A673 (cell line): Measurements from ENCODE around the gene RNF125. TPM values are rescaled to one million over a fixed set of nuclear protein-coding genes. Genes with fewer than 3 reads are reported as not detected.

ENCODE experiments used
- BruUV-seq: library from RNA; stranded (reverse); fragments of 400-500 nt; replicated peaks from 2 replicates; lab custom pipeline; 2021; lab: Mats Ljungman, UMichigan
- CTCF ChIA-PET: fragments of 300-600 bp; sonication (Branson Sonifier 250); formaldehyde crosslinking; loops from one replicate; lab custom pipeline; 2022; ENCODE audit warnings: antibody characterized with exemption; lab: Charles Lee
- POLR2A ChIA-PET: fragments of 300-600 bp; sonication (Branson Sonifier 250); formaldehyde crosslinking; loops from one replicate; lab custom pipeline; 2022; ENCODE audit warnings: antibody characterized with exemption; ENCODE audit not compliant: low non-redundant PET; lab: Charles Lee
- DNase-seq: peaks from one replicate; pipeline ENCODE4 v3.0.0-alpha.2; 2015; ENCODE audit warnings: low spot score
- H3K27ac ChIP-seq: fragments of 200-600 bp; sonication (generic); 2 replicates; pipeline ENCODE4 v1.5.1; 2016; ENCODE audit warnings: mixed run types, low read depth, mild to moderate bottlenecking, mixed read lengths, antibody characterized with exemption, low read length; ENCODE audit not compliant: poor library complexity, severe bottlenecking
- H3K27me3 ChIP-seq: fragments of 200-600 bp; sonication (generic); replicated peaks from 2 replicates; pipeline ENCODE4 v1.6.1; 2017; ENCODE audit warnings: mixed run types, low read depth, mild to moderate bottlenecking, mixed read lengths, antibody characterized with exemption, low read length; ENCODE audit not compliant: insufficient read depth, poor library complexity
- H3K36me3 ChIP-seq: fragments of 200-600 bp; sonication (generic); 2 replicates; pipeline ENCODE4 v1.6.1; 2016; ENCODE audit warnings: mixed run types, mild to moderate bottlenecking, mixed read lengths, antibody characterized with exemption, low read length; ENCODE audit not compliant: insufficient read depth, poor library complexity, severe bottlenecking
- H3K4me1 ChIP-seq: fragments of 200-600 bp; sonication (generic); 2 replicates; pipeline ENCODE4 v1.6.1; 2017; ENCODE audit warnings: mixed run types, mild to moderate bottlenecking, mixed read lengths, antibody characterized with exemption, low read length; ENCODE audit not compliant: insufficient read depth, poor library complexity, severe bottlenecking
- H3K4me3 ChIP-seq: fragments of 200-600 bp; sonication (generic); 2 replicates; pipeline ENCODE4 v1.5.1; 2016; ENCODE audit warnings: low read depth, mixed run types, mild to moderate bottlenecking, mixed read lengths, low read length; ENCODE audit not compliant: poor library complexity, severe bottlenecking
- H3K9me3 ChIP-seq: fragments of 200-600 bp; sonication (generic); 2 replicates; pipeline ENCODE4 v1.6.1; 2016; ENCODE audit warnings: mixed run types, low read depth, mild to moderate bottlenecking, mixed read lengths, antibody characterized with exemption, low read length; ENCODE audit not compliant: poor library complexity, severe bottlenecking
- EZH2 ChIP-seq: fragments of 200-600 bp; sonication (generic); IDR thresholded peaks from 2 replicates; pipeline ENCODE4 v1.6.1; 2017; ENCODE audit warnings: borderline replicate concordance, low read depth, mild to moderate bottlenecking, mixed read lengths, antibody characterized with exemption, low read length; ENCODE audit not compliant: poor library complexity, severe bottlenecking
- intact Hi-C: fragments of 100-400 bp; cut with micrococcal nuclease; formaldehyde crosslinking; loops from one replicate; pipeline ENCODE4 v1.10.0; 2022; ENCODE audit not compliant: unreplicated experiment
- total RNA-seq: library from RNA; stranded (reverse); gene quantifications from 2 replicates; pipeline ENCODE4 v1.2.3, GENCODE V29; 2021
- TF ChIP-seq, protein P1 (sequence below): fragments of 300-800, 200-600 bp; sonication (generic); conservative IDR thresholded peaks from 2 replicates; pipeline ENCODE4 v1.5.1; 2017; ENCODE audit warnings: low read depth, mild to moderate bottlenecking, antibody characterized with exemption, low read length, moderate library complexity, mixed read lengths

The RNF125 gene
- total RNA-seq, 1 experiment from 2014 or later: 1.5 TPM

DNA sequence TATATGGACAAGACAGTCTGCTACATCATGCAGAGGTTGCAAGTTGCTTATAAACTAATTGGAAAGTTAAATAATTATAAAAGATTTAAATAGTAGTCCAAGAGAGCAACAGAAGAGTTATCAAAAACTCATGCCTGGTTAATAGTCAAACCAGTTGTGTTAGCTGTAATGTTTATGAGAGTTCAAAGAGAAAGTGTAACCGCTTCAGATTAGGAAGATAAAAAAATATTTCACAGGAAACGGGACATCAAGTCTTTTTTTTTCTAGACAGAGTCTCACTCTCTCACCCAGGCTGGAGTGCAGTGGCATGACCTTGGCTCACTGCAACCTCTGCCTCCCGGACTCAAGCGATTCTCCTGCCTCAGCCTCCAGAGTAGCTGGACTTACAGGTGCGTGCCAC lies 34.6 kb upstream of the RNF125 start:
- intact Hi-C loops: no loop called here
- Histone ChIP-seq H3K4me3 (no peak overlapping the region), H3K9me3 (no peaks in the 10 kb centered on the region), H3K27ac (no peak overlapping the region), H3K36me3 (no peaks in the 10 kb centered on the region), H3K4me1 (no peaks in the 10 kb centered on the region), H3K27me3 (no peaks in the 10 kb centered on the region)
- BruUV-seq: no TSS peak
- TF ChIP-seq, protein P1, sequence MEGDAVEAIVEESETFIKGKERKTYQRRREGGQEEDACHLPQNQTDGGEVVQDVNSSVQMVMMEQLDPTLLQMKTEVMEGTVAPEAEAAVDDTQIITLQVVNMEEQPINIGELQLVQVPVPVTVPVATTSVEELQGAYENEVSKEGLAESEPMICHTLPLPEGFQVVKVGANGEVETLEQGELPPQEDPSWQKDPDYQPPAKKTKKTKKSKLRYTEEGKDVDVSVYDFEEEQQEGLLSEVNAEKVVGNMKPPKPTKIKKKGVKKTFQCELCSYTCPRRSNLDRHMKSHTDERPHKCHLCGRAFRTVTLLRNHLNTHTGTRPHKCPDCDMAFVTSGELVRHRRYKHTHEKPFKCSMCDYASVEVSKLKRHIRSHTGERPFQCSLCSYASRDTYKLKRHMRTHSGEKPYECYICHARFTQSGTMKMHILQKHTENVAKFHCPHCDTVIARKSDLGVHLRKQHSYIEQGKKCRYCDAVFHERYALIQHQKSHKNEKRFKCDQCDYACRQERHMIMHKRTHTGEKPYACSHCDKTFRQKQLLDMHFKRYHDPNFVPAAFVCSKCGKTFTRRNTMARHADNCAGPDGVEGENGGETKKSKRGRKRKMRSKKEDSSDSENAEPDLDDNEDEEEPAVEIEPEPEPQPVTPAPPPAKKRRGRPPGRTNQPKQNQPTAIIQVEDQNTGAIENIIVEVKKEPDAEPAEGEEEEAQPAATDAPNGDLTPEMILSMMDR: no peak
- TF ChIP-seq EZH2: no peak
- DNase-seq: no peak
- CTCF ChIA-PET: no interaction called here
- POLR2A ChIA-PET: no interaction called here

- H3K9me3 ChIP-seq: no peaks in the 10 kb centered on the region
- ChIA-PET CTCF (interaction anchor here (0.7 kb wide), 1 partner anchor 14 kb away, joined by 3 read pairs; no protein-coding TSS in a partner anchor), POLR2A (no interaction called here)
- no peak for TF ChIP-seq EZH2
- TF ChIP-seq, protein P1: no peak
- H3K4me3 ChIP-seq: no peak overlapping the region
- H3K4me1 ChIP-seq: no peaks in the 10 kb centered on the region
- no peaks in the 10 kb centered on the region for H3K36me3 ChIP-seq
- no peak overlapping the region for H3K27ac ChIP-seq
- no peak for DNase-seq
- H3K27me3 ChIP-seq: no peaks in the 10 kb centered on the region
- no TSS peak for BruUV-seq
- intact Hi-C loops: no loop called here
Measured at GRCh38 chr18:31990823-31991222, 27.8 kb upstream of the RNF125 start.

- no peaks in the 10 kb centered on the region for H3K9me3 ChIP-seq
- intact Hi-C loops: no loop called here
- H3K4me3 ChIP-seq: no peak overlapping the region
- peak; percentile 20 for DNase-seq
- ChIA-PET POLR2A (no interaction called here), CTCF (interaction anchor here (0.7 kb wide), 1 partner anchor 169 kb away, joined by 11 read pairs; no protein-coding TSS in a partner anchor)
- H3K27me3 ChIP-seq: no peaks in the 10 kb centered on the region
- no peak overlapping the region for H3K27ac ChIP-seq
- TF ChIP-seq, protein P1: no peak
- TF ChIP-seq EZH2: no peak
- H3K36me3 ChIP-seq: no peaks in the 10 kb centered on the region
- H3K4me1 ChIP-seq: no peaks in the 10 kb centered on the region
- BruUV-seq: no TSS peak
Measured at GRCh38 chr18:31996007-31996406, 22.6 kb upstream of the RNF125 start.
